Ovary (tissue), 9 donors: ENCODE data around the gene VAPA. TPM values are rescaled to one million over a fixed set of nuclear protein-coding genes. Genes with fewer than 3 reads are reported as not detected.

Experiments
- DNase-seq, 5 donors: peaks; one replicate each; pipeline ENCODE4 v3.0.0-alpha.2; 2019 to 2020
- H3K27ac ChIP-seq, 2 donors: fragments of 200-600 bp; one replicate each; pipeline versions ENCODE4 v1.5.1 to v1.8.0; 2019 to 2022
- H3K27me3 ChIP-seq: fragments of 200-600 bp; one replicate; pipeline ENCODE4 v1.8.0; 2022
- H3K36me3 ChIP-seq: fragments of 200-600 bp; sonication (generic); one replicate; pipeline ENCODE4 v1.5.1; 2019
- H3K4me1 ChIP-seq: one replicate; pipeline ENCODE4 v1.8.1; 2013; ENCODE audit warnings: mild to moderate bottlenecking, moderate library complexity; ENCODE audit not compliant: insufficient read depth
- H3K4me3 ChIP-seq: fragments of 200-600 bp; sonication (generic); one replicate; pipeline ENCODE4 v1.5.1; 2017
- H3K9me3 ChIP-seq, 2 donors: fragments of 200-600 bp in 1 of 2; sonication (generic) in 1 of 2; one replicate each; pipeline versions ENCODE4 v1.5.1 to v1.8.1; 2013 to 2019; ENCODE audit warnings: mild to moderate bottlenecking in 1 of 2, moderate library complexity in 1 of 2
- EP300 ChIP-seq: sonication (generic); formaldehyde crosslinking; IDR thresholded peaks from one replicate; pipeline ENCODE4 v1.6.1; 2017; ENCODE audit warnings: antibody characterized with exemption
- POLR2A ChIP-seq: fragments of 450-650 bp; IDR thresholded peaks from one replicate; pipeline ENCODE4 v1.6.1; 2017; ENCODE audit warnings: antibody characterized with exemption, mild to moderate bottlenecking, moderate library complexity
- WGBS, 3 donors: extraction: QIAGEN DNeasy Blood & Tissue Kit in 1 of 3; methylation state at CpG; one replicate each; pipeline versions ENCODE4 v1.1.5 to v1.1.7; 2013 to 2017; 5-methylcytosine and 5-hydroxymethylcytosine counted together
- intact Hi-C, 4 donors: fragments of 100-400 bp; cut with DNase I; formaldehyde crosslinking; loops; one replicate each; pipeline versions ENCODE4 v1.11.0 to v1.15.1; 2022 to 2023
- polyA plus RNA-seq, 2 donors: library from polyadenylated mRNA; stranded (reverse); fragments of 200-250 nt in 1 of 2; fragments of 350-450 nt in 1 of 2; fragmentation: Illumina TruSeq in 1 of 2; extraction: RNeasy Lipid Tissue Mini Kit (QIAGEN cat#74804) in 1 of 2; gene quantifications; one replicate each; pipeline ENCODE4 v1.2.3, GENCODE V29; 2013 to 2014
- total RNA-seq, 7 donors: library from RNA; depleted of rRNA in 2 of 7; stranded (reverse); fragments of >200 nt in 2 of 7; fragmentation: NEBNext Ultra II Directional in 3 of 7; extraction: Animal tissue kit (Norgen Biotek cat#: 25700) in 3 of 7; gene quantifications; one replicate each; pipeline versions ENCODE4 v1.1.0 to v1.2.4, GENCODE V29; 2016 to 2023
- TF ChIP-seq, protein P1 (sequence below), 3 donors: fragments of 450-650 bp in 2 of 3; fragments of 200-600 bp in 1 of 3; IDR thresholded peaks; one replicate each; pipeline versions ENCODE4 v1.5.1 to v1.8.0; 2016 to 2022; ENCODE audit warnings: antibody characterized with exemption in 3 of 3, mild to moderate bottlenecking in 1 of 3
- donor health status: DM: no; HTN: no; CAD: no; lungs with moderate emphysema.
- donor health status: DM: no; HTN: no; CAD: no.
- donor health status: Bipolar disorder and iron deficiency.
- donor health status: DM: yes; HTN: yes; CAD: no.
- donor health status: DM: no; HTN: no; CAD: no.
- donor health status: DM: yes; HTN: yes; CAD: no.

Gene VAPA
- total and polyA plus RNA-seq, 9 donors = 164 to 369 (median 254) TPM

DNA sequence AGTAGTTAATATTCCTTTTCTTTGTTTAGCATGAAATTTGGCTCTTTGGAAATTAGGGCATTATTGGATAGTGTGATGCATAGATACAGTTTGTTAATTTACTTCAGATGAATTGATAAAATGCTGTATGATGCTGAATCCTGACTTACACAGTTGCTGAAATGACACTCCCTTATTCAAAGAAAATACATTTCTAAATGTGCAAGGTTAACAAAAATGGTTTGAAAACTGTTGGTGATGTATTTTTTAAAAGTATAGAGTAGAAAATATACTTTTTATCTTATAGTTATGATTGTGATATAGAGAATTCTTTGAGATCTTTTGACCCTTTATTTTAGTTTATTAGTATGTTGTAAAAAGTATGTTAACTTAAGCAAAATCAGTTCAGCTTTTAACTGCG is 27.8 kb downstream of the VAPA start:
- TF ChIP-seq, protein P1, sequence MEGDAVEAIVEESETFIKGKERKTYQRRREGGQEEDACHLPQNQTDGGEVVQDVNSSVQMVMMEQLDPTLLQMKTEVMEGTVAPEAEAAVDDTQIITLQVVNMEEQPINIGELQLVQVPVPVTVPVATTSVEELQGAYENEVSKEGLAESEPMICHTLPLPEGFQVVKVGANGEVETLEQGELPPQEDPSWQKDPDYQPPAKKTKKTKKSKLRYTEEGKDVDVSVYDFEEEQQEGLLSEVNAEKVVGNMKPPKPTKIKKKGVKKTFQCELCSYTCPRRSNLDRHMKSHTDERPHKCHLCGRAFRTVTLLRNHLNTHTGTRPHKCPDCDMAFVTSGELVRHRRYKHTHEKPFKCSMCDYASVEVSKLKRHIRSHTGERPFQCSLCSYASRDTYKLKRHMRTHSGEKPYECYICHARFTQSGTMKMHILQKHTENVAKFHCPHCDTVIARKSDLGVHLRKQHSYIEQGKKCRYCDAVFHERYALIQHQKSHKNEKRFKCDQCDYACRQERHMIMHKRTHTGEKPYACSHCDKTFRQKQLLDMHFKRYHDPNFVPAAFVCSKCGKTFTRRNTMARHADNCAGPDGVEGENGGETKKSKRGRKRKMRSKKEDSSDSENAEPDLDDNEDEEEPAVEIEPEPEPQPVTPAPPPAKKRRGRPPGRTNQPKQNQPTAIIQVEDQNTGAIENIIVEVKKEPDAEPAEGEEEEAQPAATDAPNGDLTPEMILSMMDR (IDR thresholded peaks at IDR 0.05) = no peak
- TF ChIP-seq EP300 (no peak), POLR2A (no peak)
- no peak overlapping the region for H3K4me3 ChIP-seq
- H3K36me3 ChIP-seq = no peaks in the 10 kb centered on the region
- no peaks in the 10 kb centered on the region for H3K27me3 ChIP-seq
- H3K27ac ChIP-seq = no peak overlapping the region
- WGBS, 3 donors = 92 to 94% (median 92%) methylated on average over 1 of the region's 1 CpG
- H3K4me1 ChIP-seq = no peaks in the 10 kb centered on the region
- no peak for DNase-seq
- intact Hi-C loops = no loop called here
- no peaks in the 10 kb centered on the region for H3K9me3 ChIP-seq

GRCh38 chr18:9943311-9943710 is 29.5 kb downstream of the VAPA start:
- no peaks in the 10 kb centered on the region for H3K36me3 ChIP-seq
- 89 to 97% (median 95%) methylated on average over 4 of the region's 4 CpGs for WGBS, 3 donors

GRCh38 chr18:9944805-9945204 is 31.0 kb downstream of the VAPA start:
- Histone ChIP-seq H3K9me3 (no peaks in the 10 kb centered on the region), H3K4me3 (no peak overlapping the region), H3K36me3 (no peaks in the 10 kb centered on the region), H3K27ac (no peak overlapping the region), H3K4me1 (no peaks in the 10 kb centered on the region), H3K27me3 (no peaks in the 10 kb centered on the region)
- 83 to 89% (median 89%) methylated on average over 3 of the region's 3 CpGs for WGBS, 3 donors
- intact Hi-C loops = no loop called here
- TF ChIP-seq, protein P1 (IDR thresholded peaks at IDR 0.05) = no peak
- TF ChIP-seq EP300 (no peak), POLR2A (no peak)
- DNase-seq = no peak

More at GRCh38 chr18:9943311-9943710, 29.5 kb downstream of the VAPA start:
- intact Hi-C loops = no loop called here
- H3K27ac ChIP-seq = no peak overlapping the region
- H3K9me3 ChIP-seq = no peaks in the 10 kb centered on the region
- no peak overlapping the region for H3K4me3 ChIP-seq
- DNase-seq = no peak
- no peaks in the 10 kb centered on the region for H3K4me1 ChIP-seq
- TF ChIP-seq, protein P1 (IDR thresholded peaks at IDR 0.05) = no peak
- TF ChIP-seq POLR2A (no peak), EP300 (no peak)
- no peaks in the 10 kb centered on the region for H3K27me3 ChIP-seq

- no peaks in the 10 kb centered on the region for H3K36me3 ChIP-seq
- TF ChIP-seq POLR2A (no peak), EP300 (no peak)
- TF ChIP-seq, protein P1 (IDR thresholded peaks at IDR 0.05) = no peak
- no peaks in the 10 kb centered on the region for H3K4me1 ChIP-seq
- DNase-seq = no peak
- no peak overlapping the region for H3K4me3 ChIP-seq
- intact Hi-C loops = no loop called here
- H3K27ac ChIP-seq = no peak overlapping the region
- H3K27me3 ChIP-seq = no peaks in the 10 kb centered on the region
- 92 to 99% (median 95%) methylated on average over 3 of the region's 3 CpGs for WGBS, 3 donors
- H3K9me3 ChIP-seq = no peaks in the 10 kb centered on the region
These were observed 33.0 kb downstream of the VAPA start for GRCh38 chr18:9946831-9947230.
